Activated CD4-positive, alpha-beta T cell treated with anti-CD3 and anti-CD28 coated beads, Interleukin-2, amount 50 U/mL, for 1 hour (primary cell): ENCODE data around the gene NLRP8.
"Not testable (repeated sequence)": the region's sequence is repeated elsewhere in the genome, so short reads cannot be mapped to it uniquely, and the experiment has no call there.

Experiments used
- DNase-seq: peaks from one replicate; pipeline ENCODE4 v3.0.0-alpha.2; 2020

The NLRP8 gene

GRCh38 chr19:55947532-55947931 is at the start of gene NLRP8:
TSS of gene NLRP8 (plus strand) at chr19:55947832.
- DNase-seq = no peak

GRCh38 chr19:55898911-55899310 is 48.7 kb upstream of the NLRP8 start:
- no peak for DNase-seq

- no peak for DNase-seq
Observed at GRCh38 chr19:55901369-55902079, 46.1 kb upstream of the NLRP8 start.

- DNase-seq = no peak
Observed at GRCh38 chr19:55902080-55902751, 45.4 kb upstream of the NLRP8 start.

- DNase-seq = no peak
Observed at GRCh38 chr19:55907286-55907685, 40.3 kb upstream of the NLRP8 start.

- DNase-seq = no peak
Observed at GRCh38 chr19:55907746-55908145, 39.9 kb upstream of the NLRP8 start.

- DNase-seq = no peak
Observed at GRCh38 chr19:55909801-55910200, 37.8 kb upstream of the NLRP8 start.

GRCh38 chr19:55912916-55913315 is 34.7 kb upstream of the NLRP8 start:
- no peak for DNase-seq

- DNase-seq = no peak
Observed at GRCh38 chr19:55913643-55914268, 33.9 kb upstream of the NLRP8 start.

GRCh38 chr19:55923556-55923955 is 24.1 kb upstream of the NLRP8 start:
- no peak for DNase-seq

- no peak for DNase-seq
Observed at GRCh38 chr19:55927991-55928390, 19.6 kb upstream of the NLRP8 start.

- DNase-seq = not testable (repeated sequence)
Observed at GRCh38 chr19:55929258-55929657, 18.4 kb upstream of the NLRP8 start.

- no peak for DNase-seq
Observed at GRCh38 chr19:55930996-55931515, 16.6 kb upstream of the NLRP8 start.

- no peak for DNase-seq
Observed at GRCh38 chr19:55931936-55932386, 15.7 kb upstream of the NLRP8 start, which contains the start of gene NLRP13. TSS of gene NLRP13 (minus strand) at chr19:55932336. CDS start at chr19:55932311, 25 bp downstream.

- DNase-seq = no peak
Observed at GRCh38 chr19:55935206-55935605, 12.4 kb upstream of the NLRP8 start.

GRCh38 chr19:55939206-55939605 is 8.4 kb upstream of the NLRP8 start:
- DNase-seq = no peak

- DNase-seq = no peak
Observed at GRCh38 chr19:55940306-55940705, 7.3 kb upstream of the NLRP8 start.

- not testable (repeated sequence) for DNase-seq
Observed at GRCh38 chr19:55950566-55950965, 2.9 kb downstream of the NLRP8 start.

GRCh38 chr19:55956431-55956830 is 8.8 kb downstream of the NLRP8 start:
- DNase-seq = no peak

- DNase-seq = no peak
Observed at GRCh38 chr19:55958356-55958755, 10.7 kb downstream of the NLRP8 start.

- no peak for DNase-seq
Observed at GRCh38 chr19:55959996-55960675, 12.5 kb downstream of the NLRP8 start.

GRCh38 chr19:55962186-55962585 is 14.6 kb downstream of the NLRP8 start:
- no peak for DNase-seq

GRCh38 chr19:55973982-55974381 is 26.4 kb downstream of the NLRP8 start:
- DNase-seq = no peak
